Heart left ventricle (tissue), 16 donors: Measurements from ENCODE around the gene RSPRY1. TPM values are rescaled to one million over a fixed set of nuclear protein-coding genes. Genes with fewer than 3 reads are reported as not detected.

ENCODE experiments used
- ATAC-seq, 4 donors: fragments of 200-7000 bp; cut with Tn5 transposase; one replicate each; pipeline ENCODE4 v1.9.1; 2020 to 2022; ENCODE audit warnings: moderate library complexity in 4 of 4, mild to moderate bottlenecking in 3 of 4, moderate number of reproducible peaks in 1 of 4
- DNase-seq, 5 donors: peaks; one replicate each; pipeline ENCODE4 v3.0.0-alpha.2; 2020
- H3K27ac ChIP-seq, 12 donors: fragments of 200-600 bp; sonication (generic) in 4 of 12; one replicate each; pipeline versions ENCODE4 v1.5.0 to v1.8.0; 2016 to 2022; ENCODE audit warnings: mild to moderate bottlenecking in 2 of 12
- H3K27me3 ChIP-seq, 9 donors: fragments of 200-600 bp; sonication (generic) in 2 of 9; one replicate each; pipeline versions ENCODE4 v1.5.1 to v1.8.0; 2016 to 2022; ENCODE audit warnings: mild to moderate bottlenecking in 3 of 9
- H3K36me3 ChIP-seq, 9 donors: fragments of 200-600 bp; sonication (generic) in 2 of 9; one replicate each; pipeline versions ENCODE4 v1.5.0 to v1.8.0; 2018 to 2022; ENCODE audit warnings: mild to moderate bottlenecking in 2 of 9
- H3K4me1 ChIP-seq, 12 donors: fragments of 200-600 bp; sonication (generic) in 4 of 12; one replicate each; pipeline versions ENCODE4 v1.5.0 to v1.8.0; 2016 to 2022; ENCODE audit warnings: mild to moderate bottlenecking in 3 of 12
- H3K4me3 ChIP-seq, 12 donors: fragments of 200-600 bp; sonication (generic) in 4 of 12; one replicate each; pipeline versions ENCODE4 v1.5.0 to v1.8.0; 2017 to 2022; ENCODE audit warnings: mild to moderate bottlenecking in 9 of 12, moderate library complexity in 4 of 12
- H3K9me3 ChIP-seq, 12 donors: fragments of 200-600 bp; sonication (generic) in 4 of 12; one replicate each; pipeline versions ENCODE4 v1.5.0 to v1.8.0; 2016 to 2022; ENCODE audit warnings: mild to moderate bottlenecking in 1 of 12
- POLR2A ChIP-seq, 2 donors: fragments of 450-650 bp; IDR thresholded peaks; one replicate each; pipeline ENCODE4 v1.6.1; 2017; ENCODE audit warnings: antibody characterized with exemption in 2 of 2, mild to moderate bottlenecking in 2 of 2, moderate library complexity in 2 of 2
- WGBS, 4 donors: extraction: QIAGEN DNeasy Blood & Tissue Kit in 2 of 4; methylation state at CpG; one replicate each; pipeline versions ENCODE4 v1.1.5 to v1.1.7; 2013 to 2018; 5-methylcytosine and 5-hydroxymethylcytosine counted together
- intact Hi-C, 10 donors: fragments of 100-400 bp; cut with DNase I; formaldehyde crosslinking; loops; one replicate each; pipeline versions ENCODE4 v1.11.1 to v1.14.2; 2022
- long read RNA-seq, 3 donors: library from polyadenylated mRNA; unstranded; transcript quantifications; one replicate each; pipeline ENCODE4 v2.0.0, GENCODE V29; 2020 to 2021
- polyA plus RNA-seq, 2 donors: library from polyadenylated mRNA; stranded (reverse); fragments of 200-250 nt; gene quantifications; one replicate each; pipeline ENCODE4 v1.2.3, GENCODE V29; 2013
- total RNA-seq, 9 donors: library from RNA; depleted of rRNA in 2 of 9; stranded (reverse); fragments of >200 nt in 2 of 9; fragmentation: NEBNext Ultra II Directional in 3 of 9; extraction: Animal tissue kit (Norgen Biotek cat#: 25700) in 3 of 9; gene quantifications; one replicate each; pipeline versions ENCODE4 v1.1.0 to v1.2.4, GENCODE V29; 2016 to 2023
- TF ChIP-seq, protein P1 (sequence below), 12 donors: fragments of 200-600 bp; sonication (generic) in 4 of 12; IDR thresholded peaks; one replicate each; pipeline versions ENCODE4 v1.5.0 to v1.8.0; 2018 to 2022; ENCODE audit warnings: antibody characterized with exemption in 12 of 12, mild to moderate bottlenecking in 5 of 12
- donor health status: ischemic (EF 13 %, LVEDD 7.1; RV severe dilation, severe dysfunction).
- donor health status: healthy with polysubstance abuse.
- donor health status: DM: no; HTN: yes; CAD: no.
- donor health status: DM: no; HTN: no; CAD: no.
- donor health status: ischemic (EF 25% LVEDD 6.9; RV normal size, moderate dysfunction).
- donor health status: ischemic (EF 25% LVEDD 5.7; RV mildly dilated, moderate dysfunction).
- donor health status: healthy.
- donor health status: DM: yes; HTN: yes; CAD: no.
- donor health status: ischemic (EF 35%, LVEDD 5.7; RV mildly dilated, moderate dysfunction).
- donor health status: nonischemic (EF 11% LVEDD 7.7; RV severe dilation, severe dysfunction).
- donor health status: DM: yes; HTN: yes; CAD: no.
- donor health status: PGD.
- donor health status: ischemic (EF 29% LVEDD 5.4; RV normal size, mild dysfunction).
- donor health status: nonischemic (EF 23%, LVEDD 6.1; RV moderate dilation, normal function).

Gene RSPRY1
- 10 to 100 TPM; 13.4 to 22.9 (median 17.1) TPM for total RNA-seq
- polyA plus RNA-seq, result 10 to 100 TPM in 1 of 2 donors, 1 to 10 TPM in 1; 5.4 to 22.2 TPM
- long read RNA-seq, donor 1, transcript RSPRY1-201 (15 exons, 3,547 nt), result major isoform, 24 of 48 reads
- long read RNA-seq, donor 1, partial matches to known transcripts, result 4 of 48 reads
- long read RNA-seq, donor 1, other reads (novel, unspliced or antisense), result 17 of 48 reads
- long read RNA-seq, donor 2, transcript RSPRY1-201 (15 exons, 3,547 nt), result major isoform, 74 of 147 reads
- long read RNA-seq, donor 2, partial matches to known transcripts, result 33 of 147 reads
- long read RNA-seq, donor 2, other reads (novel, unspliced or antisense), result 38 of 147 reads
- long read RNA-seq, donor 3, transcript RSPRY1-201 (15 exons, 3,547 nt), result major isoform, 13 of 47 reads
- long read RNA-seq, donor 3, partial matches to known transcripts, result 4 of 47 reads
- long read RNA-seq, donor 3, other reads (novel, unspliced or antisense), result 27 of 47 reads

DNA sequence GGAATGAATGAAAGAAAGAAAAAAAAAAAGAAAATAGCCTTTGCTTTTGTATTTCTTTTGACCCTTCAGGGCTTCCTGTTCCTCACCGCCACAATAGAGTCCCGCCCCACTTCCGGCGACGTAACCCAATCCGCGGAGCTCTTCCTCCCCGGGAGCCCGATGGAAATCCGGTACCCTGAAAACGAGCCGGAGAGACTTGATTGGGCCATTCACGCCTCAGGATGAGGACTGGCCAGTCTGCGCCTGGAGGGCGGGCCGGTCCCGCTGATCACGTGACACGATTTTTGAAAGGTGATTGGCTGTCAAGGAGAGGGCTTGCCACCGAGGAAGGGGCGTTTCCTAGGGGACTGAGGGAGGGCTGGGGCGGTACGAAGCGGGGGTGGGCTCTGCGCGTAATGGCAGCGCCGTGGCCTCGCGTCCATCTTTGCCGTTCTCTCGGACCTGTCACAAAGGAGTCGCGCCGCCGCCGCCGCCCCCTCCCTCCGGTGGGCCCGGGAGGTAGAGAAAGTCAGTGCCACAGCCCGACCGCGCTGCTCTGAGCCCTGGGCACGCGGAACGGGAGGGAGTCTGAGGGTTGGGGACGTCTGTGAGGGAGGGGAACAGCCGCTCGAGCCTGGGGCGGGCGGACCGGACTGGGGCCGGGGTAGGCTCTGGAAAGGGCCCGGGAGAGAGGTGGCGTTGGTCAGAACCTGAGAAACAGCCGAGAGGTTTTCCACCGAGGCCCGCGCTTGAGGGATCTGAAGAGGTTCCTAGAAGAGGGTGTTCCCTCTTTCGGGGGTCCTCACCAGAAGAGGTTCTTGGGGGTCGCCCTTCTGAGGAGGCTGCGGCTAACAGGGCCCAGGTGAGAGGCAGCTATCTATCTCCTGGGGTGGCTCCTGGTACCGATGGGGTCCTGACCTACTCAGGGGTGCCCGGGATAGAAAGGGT, at the start of gene RSPRY1, which contains the start of gene PSME3IP1:
Gene RSPRY1 (plus strand): TSS at position 385 of the 927 bp plus-strand sequence. CDS start 18,330 bp downstream, outside the sequence.
Gene PSME3IP1 (minus strand): TSS at position 95 of the 927 bp plus-strand sequence. CDS start 12,185 bp downstream, outside the sequence.
- Histone ChIP-seq H3K27ac (peak within 1 kb of the TSS; percentile 78 to 97 (median 94)), H3K36me3 (peaks cover 0 to 12% (median 0%) of the 10 kb centered on the region in 9 donors), H3K9me3 (no peaks in the 10 kb centered on the region), H3K27me3 (no peaks in the 10 kb centered on the region), H3K4me1 (peaks cover 9 to 50% (median 27%) of the 10 kb centered on the region in 12 donors), H3K4me3 (peak within 1 kb of the TSS; percentile 80 to 99 (median 93))
- WGBS, 4 donors, result 0% methylated on average over 31 to 64 of the region's 64 CpGs
- intact Hi-C loops, result loop anchor here in 1 of 10 donors (2.0 to 5.0 kb wide), 2 partner anchors 59 to 111 kb away; partner anchors contain the start of gene ARL2BP
- ATAC-seq (peak; percentile 97 to 99 (median 98)), DNase-seq (peak; percentile 97 to 99 (median 99))
- TF ChIP-seq, protein P1, sequence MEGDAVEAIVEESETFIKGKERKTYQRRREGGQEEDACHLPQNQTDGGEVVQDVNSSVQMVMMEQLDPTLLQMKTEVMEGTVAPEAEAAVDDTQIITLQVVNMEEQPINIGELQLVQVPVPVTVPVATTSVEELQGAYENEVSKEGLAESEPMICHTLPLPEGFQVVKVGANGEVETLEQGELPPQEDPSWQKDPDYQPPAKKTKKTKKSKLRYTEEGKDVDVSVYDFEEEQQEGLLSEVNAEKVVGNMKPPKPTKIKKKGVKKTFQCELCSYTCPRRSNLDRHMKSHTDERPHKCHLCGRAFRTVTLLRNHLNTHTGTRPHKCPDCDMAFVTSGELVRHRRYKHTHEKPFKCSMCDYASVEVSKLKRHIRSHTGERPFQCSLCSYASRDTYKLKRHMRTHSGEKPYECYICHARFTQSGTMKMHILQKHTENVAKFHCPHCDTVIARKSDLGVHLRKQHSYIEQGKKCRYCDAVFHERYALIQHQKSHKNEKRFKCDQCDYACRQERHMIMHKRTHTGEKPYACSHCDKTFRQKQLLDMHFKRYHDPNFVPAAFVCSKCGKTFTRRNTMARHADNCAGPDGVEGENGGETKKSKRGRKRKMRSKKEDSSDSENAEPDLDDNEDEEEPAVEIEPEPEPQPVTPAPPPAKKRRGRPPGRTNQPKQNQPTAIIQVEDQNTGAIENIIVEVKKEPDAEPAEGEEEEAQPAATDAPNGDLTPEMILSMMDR (IDR thresholded peaks at IDR 0.05), result no peak
- TF ChIP-seq POLR2A (IDR thresholded peaks at IDR 0.05), result peak in 1 of 2 donors; percentile 71

DNA sequence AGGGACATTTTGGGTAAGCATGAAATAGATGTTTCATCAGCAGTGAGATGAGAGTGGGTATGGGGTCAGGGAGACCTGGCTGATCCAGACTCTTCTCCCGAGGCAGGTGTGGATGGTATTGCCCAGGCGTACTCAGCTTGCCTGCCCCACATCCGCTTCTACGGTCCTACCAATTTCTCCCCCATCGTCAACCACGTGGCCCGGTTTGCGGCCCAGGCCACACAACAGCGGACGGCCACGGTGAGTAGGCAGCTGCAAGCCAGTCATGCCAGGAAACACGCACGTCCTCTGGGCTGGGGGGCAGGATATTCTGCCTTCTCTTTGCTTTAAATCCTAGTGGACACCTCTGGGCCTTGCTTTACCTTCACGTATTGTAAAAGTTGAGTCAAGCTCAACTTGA, 49.1 kb upstream of the RSPRY1 start:
- intact Hi-C loops, result no loop called here
- 82 to 89% (median 83%) methylated on average over 11 to 14 of the region's 14 CpGs for WGBS, 4 donors
- no peak for TF ChIP-seq POLR2A (IDR thresholded peaks at IDR 0.05)
- TF ChIP-seq, protein P1 (IDR thresholded peaks at IDR 0.05), result no peak
- no peaks in the 10 kb centered on the region for H3K9me3 ChIP-seq
- no peak overlapping the region for H3K27ac ChIP-seq
- DNase-seq (no peak), ATAC-seq (no peak)
- no peak overlapping the region for H3K4me3 ChIP-seq
- peaks cover 0 to 19% (median 0%) of the 10 kb centered on the region in 9 donors for H3K36me3 ChIP-seq
- H3K4me1 ChIP-seq, result peaks cover 0 to 41% (median 16%) of the 10 kb centered on the region in 12 donors
- H3K27me3 ChIP-seq, result no peaks in the 10 kb centered on the region

DNA sequence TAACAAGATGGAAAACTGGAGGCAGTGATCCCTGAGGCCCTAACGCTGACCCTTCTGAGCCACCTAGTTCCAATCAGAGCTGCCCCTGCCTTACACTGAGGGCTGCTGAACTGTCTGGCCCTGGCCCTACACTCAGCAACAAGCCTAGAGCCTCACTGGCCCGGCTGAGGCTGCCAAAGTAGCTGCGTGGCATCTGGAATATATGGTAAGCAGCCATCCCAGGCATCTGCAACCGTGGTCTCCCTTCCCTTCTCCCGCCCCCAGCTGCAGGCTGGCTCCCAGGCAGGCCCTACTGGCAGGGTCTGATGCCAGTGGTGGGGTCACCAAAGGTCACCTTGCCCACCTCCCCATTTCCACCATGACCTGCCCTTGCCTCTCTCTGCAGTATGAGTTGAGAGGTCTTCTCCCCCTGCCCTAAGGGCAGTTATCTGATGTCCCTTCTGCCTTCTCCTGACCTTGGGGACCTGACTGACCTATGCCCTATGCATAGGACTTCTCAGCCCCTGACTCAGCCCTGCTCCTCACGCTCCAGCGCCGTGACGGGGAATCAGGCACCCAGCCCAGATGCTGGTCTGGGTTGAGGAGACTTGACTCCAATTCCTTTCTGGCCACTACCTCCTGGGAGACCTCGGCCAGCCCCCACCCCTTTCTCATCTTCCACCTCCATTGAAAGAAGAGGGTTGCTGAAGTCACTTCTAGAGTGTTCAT, 48.4 kb upstream of the RSPRY1 start:
- Histone ChIP-seq H3K4me1 (peaks cover 0 to 48% (median 19%) of the 10 kb centered on the region in 12 donors), H3K27ac (no peak overlapping the region), H3K36me3 (peaks cover 0 to 19% (median 0%) of the 10 kb centered on the region in 9 donors), H3K9me3 (no peaks in the 10 kb centered on the region), H3K27me3 (no peaks in the 10 kb centered on the region), H3K4me3 (no peak overlapping the region)
- 73 to 82% (median 81%) methylated on average over 10 of the region's 10 CpGs for WGBS, 4 donors
- ATAC-seq (no peak), DNase-seq (peak in 1 of 5 donors; percentile 18)
- intact Hi-C loops, result no loop called here
- TF ChIP-seq, protein P1 (IDR thresholded peaks at IDR 0.05), result no peak
- TF ChIP-seq POLR2A (IDR thresholded peaks at IDR 0.05), result no peak
